NCI-H526 (cell line): ENCODE measurements around the gene ACAT1.
"Not testable (repeated sequence)": the region's sequence is repeated elsewhere in the genome, so short reads cannot be mapped to it uniquely, and the experiment has no call there.

Experiments
- DNase-seq, 2 experiments: peaks; one replicate each; lab custom pipeline; 2025; lab: John Stamatoyannopoulos, UW

Gene ACAT1

DNA sequence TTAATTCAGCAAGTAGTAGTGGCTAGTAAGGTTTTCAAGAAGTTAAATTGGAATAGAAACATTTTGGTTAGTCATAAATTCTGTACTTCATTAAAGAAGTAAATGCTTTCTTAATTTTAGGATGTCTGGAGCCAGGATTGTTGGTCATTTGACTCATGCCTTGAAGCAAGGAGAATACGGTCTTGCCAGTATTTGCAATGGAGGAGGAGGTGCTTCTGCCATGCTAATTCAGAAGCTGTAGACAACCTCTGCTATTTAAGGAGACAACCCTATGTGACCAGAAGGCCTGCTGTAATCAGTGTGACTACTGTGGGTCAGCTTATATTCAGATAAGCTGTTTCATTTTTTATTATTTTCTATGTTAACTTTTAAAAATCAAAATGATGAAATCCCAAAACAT lies 25.8 kb downstream of the ACAT1 start:
- no peak for DNase-seq

DNA sequence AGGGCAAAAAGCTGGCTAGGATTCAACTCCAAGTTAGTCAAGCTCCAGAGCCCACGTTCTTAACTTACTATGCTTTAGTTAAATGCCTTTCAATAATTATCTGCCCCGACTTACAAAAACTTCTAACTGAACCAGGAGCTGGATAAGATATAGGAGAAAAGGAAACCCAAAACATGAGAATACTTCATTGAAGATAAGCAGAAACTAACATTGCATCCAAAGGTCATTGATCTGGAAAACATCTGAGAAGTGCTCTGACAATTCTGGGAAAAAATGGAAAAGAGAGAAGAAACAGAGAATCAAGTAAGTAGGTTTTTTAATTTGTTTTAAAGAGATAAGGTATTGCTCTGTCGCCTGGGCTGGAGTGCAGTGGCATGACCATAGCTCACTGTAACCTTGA lies 27.2 kb downstream of the ACAT1 start:
- no peak for DNase-seq

DNA sequence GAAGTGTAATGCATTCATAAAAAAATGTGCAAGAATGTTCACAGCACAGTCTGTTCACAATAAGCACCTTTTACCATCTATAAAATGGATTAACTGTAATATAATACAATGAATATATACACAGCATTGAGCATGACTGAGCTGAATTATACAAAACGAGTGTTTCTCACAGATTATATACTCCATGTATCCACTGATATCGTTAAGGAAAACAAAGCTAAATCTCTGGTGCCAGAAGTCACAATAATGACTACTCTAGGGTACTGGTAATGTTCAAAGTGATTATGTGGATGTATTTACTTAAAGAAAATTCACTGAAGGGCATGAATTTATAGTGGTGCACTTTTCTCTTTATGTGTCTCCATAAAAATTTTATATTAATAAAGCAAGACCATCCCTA lies 33.2 kb downstream of the ACAT1 start:
- DNase-seq = no peak

DNA sequence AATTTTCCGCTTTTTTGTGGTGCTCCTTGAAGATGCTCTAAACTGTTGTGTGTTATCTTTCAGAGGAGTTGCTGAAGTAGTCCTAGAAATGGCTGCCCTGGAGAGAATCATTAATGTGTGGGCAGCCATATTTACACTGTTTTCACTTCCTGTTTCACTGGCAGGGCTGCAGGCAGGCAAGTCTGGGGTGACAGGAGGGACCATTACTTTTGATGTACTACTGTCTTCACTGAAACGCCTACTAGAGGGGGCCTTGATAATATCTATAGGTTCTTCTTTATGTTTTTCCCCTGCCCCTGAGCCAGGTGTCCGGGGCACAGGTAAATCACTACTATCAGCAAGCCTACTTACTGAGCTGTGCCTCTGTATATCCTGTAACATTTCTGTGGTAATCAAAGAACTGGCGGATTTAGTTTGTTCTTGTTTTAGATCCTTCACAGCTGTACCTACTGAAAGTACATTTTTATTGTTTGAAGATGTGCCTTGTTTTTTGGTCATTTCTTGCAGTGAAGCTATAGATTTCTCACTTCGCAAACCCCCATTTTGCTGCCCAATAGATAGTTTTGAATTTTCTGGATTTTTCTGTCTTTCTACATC lies 39.7 kb downstream of the ACAT1 start:
- no peak for DNase-seq

DNA sequence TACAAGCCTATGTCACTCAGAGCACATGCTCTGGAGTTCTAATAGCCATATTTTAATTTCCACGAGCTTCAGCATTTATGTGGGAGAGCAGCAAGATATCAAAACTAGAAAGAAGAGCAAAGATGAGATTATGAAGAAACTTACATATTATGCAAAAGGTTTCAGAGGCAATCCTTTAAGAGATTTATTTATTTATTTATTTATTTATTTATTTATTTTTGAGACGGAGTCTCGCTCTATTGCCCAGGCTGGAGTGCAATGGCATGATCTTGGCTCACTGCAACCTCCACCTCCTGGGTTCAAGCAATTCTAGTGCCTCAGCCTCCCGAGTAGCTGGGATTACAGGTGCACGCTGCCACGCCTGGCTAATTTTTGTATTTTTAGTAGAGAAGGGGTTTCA lies 41.5 kb downstream of the ACAT1 start:
- not testable (repeated sequence) for DNase-seq

DNA sequence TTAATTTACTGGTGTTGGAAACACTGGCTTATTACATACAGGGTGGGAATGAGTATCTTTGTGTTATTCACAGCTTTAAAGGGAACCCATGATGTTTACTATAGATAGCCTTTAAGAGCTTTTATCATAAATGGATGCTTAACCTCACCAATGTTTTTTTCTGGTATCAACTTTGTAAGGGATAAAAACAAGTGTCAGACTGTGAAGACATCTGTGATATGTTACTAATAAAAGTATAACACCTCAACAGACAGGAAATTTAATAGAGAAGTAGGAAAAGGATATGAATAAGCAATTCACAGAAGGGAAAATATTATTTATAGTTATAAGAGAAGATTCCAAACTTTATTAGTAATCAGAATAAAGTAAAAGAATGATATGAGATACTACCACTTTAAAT lies 46.3 kb downstream of the ACAT1 start:
- no peak for DNase-seq

DNA sequence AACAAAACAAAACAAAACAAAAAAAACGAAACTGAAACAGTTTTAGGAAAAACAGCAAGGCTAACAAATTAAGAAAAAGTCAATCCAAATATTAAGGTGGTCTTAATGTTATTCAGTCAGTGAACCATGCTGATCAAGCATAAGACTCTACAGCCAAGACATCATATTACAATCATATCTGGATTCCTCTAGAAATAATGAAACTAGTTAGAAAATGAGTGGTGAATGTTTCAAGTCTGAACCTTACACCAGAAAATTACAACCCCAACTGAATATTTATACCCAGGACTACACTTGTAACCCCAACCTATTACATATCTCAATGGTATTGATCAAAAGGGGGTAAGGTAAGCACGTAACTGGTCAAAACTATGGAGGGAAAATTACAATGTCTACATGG lies 48.8 kb downstream of the ACAT1 start:
- no peak for DNase-seq

DNA sequence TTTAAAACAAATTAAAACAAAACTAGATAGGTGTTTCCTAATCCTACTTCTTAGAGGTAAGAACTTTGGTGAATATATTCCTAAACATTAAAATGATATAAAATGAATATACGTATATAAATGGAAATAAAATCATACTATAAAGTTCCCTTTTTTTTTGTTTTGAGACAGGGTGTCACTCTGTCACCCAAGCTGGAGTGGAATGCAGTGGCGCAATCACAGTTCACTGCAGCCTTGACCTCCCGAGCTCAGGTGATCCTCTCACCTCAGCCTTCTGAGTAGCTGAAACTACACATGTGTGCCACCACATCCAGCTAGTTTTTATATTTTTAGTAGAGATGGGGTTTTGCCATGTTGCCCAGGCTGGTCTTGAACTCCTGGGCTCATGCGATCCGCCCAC lies 56.2 kb downstream of the ACAT1 start:
- no peak for DNase-seq

DNA sequence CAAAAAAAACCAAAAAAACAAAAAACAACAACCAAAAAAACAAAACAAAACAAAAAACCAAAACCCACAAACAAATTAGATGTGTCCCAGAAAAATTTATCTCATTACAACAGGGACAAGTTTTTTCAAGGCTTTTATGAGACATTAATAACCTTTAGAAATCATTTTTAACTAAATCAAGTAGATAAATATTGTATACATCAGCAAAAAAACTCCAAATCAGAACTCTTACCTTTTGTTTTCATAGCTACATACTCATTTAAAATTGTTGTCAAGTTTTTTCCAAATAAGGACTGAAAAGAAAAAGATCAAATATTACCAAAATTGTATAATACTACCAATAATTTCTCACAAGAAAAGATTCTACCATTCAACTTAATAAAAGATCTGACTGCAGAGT lies 72.4 kb downstream of the ACAT1 start:
- no peak for DNase-seq

DNA sequence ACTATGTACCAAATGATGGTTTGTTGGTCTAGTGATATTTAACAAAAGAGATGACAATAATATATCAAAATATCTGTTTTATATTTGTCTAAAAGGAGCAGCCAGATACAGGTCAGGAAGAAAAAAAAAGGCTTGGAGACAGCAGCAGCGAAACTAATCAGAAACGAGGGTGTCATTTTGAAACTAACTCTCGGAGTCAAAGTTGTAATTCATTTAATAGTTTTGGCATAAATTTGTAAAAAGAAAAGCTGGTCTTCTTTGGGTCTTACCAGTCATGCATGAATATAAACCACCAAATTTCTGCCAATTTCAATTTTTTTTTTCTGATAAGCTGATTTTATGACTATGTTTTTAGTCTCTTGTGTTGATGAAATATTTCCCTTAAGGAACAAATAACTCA lies 75.5 kb downstream of the ACAT1 start:
- DNase-seq = no peak
